Measurements from ENCODE around the gene RBFOX2. TPM values are rescaled to one million over a fixed set of nuclear protein-coding genes. Genes with fewer than 3 reads are reported as not detected.

Gene RBFOX2
- total and polyA plus RNA-seq, 2 experiments from 2014 or later = 88.8 to 131 TPM

GRCh38 chr22:35966314-35967045, 62.1 kb downstream of the RBFOX2 start:
- Histone ChIP-seq H3K36me3 (ENCODE audit: insufficient read depth) (no peaks in the 10 kb centered on the region), H3K4me3 (no peak overlapping the region), H3K27ac (ENCODE audit: low read depth) (no peak overlapping the region), H3F3A (replicated peaks; ENCODE audit: low read depth) (no peaks in the 10 kb centered on the region), H3K27me3 (ENCODE audit: insufficient read depth) (no peaks in the 10 kb centered on the region), H2AFZ (no peak overlapping the region), H3K79me2 (replicated peaks; ENCODE audit: insufficient read depth) (peaks cover 98% of the 10 kb centered on the region), H3K4me1 (ENCODE audit: insufficient read depth) (peaks cover 30% of the 10 kb centered on the region), H3K9me2 (ENCODE audit: insufficient read depth) (no peaks in the 10 kb centered on the region), H3K4me2 (no peak overlapping the region), H4K20me1 (replicated peaks; ENCODE audit: insufficient read depth) (peaks cover 7% of the 10 kb centered on the region; the same call in 1 of the 2 replicates)
- Mint-ChIP-seq H3K36me3 (ENCODE audit: low read depth) (no peaks in the 10 kb centered on the region), H3K27me3 (ENCODE audit: insufficient read depth, low read depth, poor library complexity) (peaks cover 2% of the 10 kb centered on the region), H3K27ac (no peak overlapping the region), H3K9me3 (no peaks in the 10 kb centered on the region), H3K4me3 (no peak overlapping the region), H3K4me1 (peaks cover 46% of the 10 kb centered on the region)
- no peak for DNase-seq (ENCODE audit: low spot score)
- ATAC-seq = no peak
- TF ChIP-seq JUNB (IDR thresholded peaks at IDR 0.05; ENCODE audit: unreplicated experiment) (no peak), CTCF (conservative IDR thresholded peaks at IDR 0.05; ENCODE audit: low read depth in 2 of 2) (no peak), ZNF114 (CRISPR knock-in tag; IDR thresholded peaks at IDR 0.05) (no peak), EZH2phosphoT487 (IDR thresholded peaks at IDR 0.05; ENCODE audit: unreplicated experiment) (no peak), POLR2AphosphoS5 (IDR thresholded peaks at IDR 0.05; ENCODE audit: low read depth) (no peak), ZNF331 (CRISPR knock-in tag; IDR thresholded peaks at IDR 0.05; ENCODE audit: low read depth) (no peak), ZNF462 (CRISPR knock-in tag; IDR thresholded peaks at IDR 0.05) (no peak), STAT1 (IDR thresholded peaks at IDR 0.05; ENCODE audit: unreplicated experiment) (no peak), ETS1 (IDR thresholded peaks at IDR 0.05) (no peak), EZH2 (IDR thresholded peaks at IDR 0.05; ENCODE audit: low read depth, unreplicated experiment) (no peak), NANOG (IDR thresholded peaks at IDR 0.05; ENCODE audit: borderline replicate concordance) (no peak)

All from GM23338 (cell line).